Coronary artery (tissue), 2 donors: ENCODE data around the gene LRP10.

Source experiments
- DNase-seq: peaks from one replicate; pipeline ENCODE4 v3.0.0-alpha.2; 2017; ENCODE audit warnings: low spot score
- H3K27ac ChIP-seq, 2 donors: fragments of 200-600 bp; sonication (generic); one replicate each; pipeline ENCODE4 v1.5.1; 2016 to 2019
- H3K4me3 ChIP-seq: fragments of 200-600 bp; sonication (generic); 2 replicates; pipeline ENCODE4 v1.5.1; 2016; ENCODE audit warnings: mild to moderate bottlenecking, moderate library complexity
- TF ChIP-seq, protein P1 (sequence below): fragments of 200-600 bp; sonication (generic); IDR thresholded peaks from one replicate; pipeline ENCODE4 v1.5.1; 2019; ENCODE audit warnings: antibody characterized with exemption

Gene LRP10

DNA sequence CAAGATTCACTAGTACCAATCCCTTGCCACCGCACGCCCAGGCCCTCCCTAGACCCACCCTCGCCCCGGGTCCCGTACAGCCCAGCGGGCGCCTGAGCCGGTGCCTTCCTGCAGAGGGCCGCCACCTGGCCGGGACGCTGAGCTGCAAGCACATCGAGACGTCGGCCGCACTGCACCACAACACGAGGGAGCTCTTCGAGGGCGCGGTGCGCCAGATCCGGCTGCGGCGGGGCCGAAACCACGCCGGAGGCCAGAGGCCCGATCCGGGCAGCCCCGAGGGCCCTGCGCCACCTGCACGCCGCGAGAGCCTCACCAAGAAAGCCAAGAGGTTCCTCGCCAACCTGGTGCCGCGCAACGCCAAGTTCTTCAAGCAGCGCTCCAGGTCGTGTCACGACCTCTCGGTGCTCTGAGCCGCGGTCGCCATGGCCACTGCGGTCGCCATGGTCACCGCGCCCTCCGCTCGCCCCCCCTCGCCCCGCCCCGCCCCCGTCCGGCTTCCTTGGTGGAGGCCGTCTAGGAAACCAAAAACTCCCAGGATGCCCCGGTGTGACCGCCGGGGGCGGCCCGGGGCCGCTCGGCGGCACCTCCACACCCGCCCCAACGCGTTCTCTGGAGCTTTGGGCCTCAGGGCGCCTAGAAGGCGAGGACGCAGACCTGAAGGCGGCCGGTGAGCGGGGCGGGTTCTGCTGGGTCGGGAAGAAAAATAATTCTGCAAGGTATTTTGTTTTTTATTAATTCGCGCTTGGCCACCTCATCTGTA is 15.1 kb downstream of the LRP10 start:
- H3K27ac ChIP-seq, result peak overlapping the region; percentile 37 to 72
- TF ChIP-seq, protein P1, sequence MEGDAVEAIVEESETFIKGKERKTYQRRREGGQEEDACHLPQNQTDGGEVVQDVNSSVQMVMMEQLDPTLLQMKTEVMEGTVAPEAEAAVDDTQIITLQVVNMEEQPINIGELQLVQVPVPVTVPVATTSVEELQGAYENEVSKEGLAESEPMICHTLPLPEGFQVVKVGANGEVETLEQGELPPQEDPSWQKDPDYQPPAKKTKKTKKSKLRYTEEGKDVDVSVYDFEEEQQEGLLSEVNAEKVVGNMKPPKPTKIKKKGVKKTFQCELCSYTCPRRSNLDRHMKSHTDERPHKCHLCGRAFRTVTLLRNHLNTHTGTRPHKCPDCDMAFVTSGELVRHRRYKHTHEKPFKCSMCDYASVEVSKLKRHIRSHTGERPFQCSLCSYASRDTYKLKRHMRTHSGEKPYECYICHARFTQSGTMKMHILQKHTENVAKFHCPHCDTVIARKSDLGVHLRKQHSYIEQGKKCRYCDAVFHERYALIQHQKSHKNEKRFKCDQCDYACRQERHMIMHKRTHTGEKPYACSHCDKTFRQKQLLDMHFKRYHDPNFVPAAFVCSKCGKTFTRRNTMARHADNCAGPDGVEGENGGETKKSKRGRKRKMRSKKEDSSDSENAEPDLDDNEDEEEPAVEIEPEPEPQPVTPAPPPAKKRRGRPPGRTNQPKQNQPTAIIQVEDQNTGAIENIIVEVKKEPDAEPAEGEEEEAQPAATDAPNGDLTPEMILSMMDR, result no peak
- H3K4me3 ChIP-seq, result peak overlapping the region; percentile 75
- peak; percentile 89 for DNase-seq

DNA sequence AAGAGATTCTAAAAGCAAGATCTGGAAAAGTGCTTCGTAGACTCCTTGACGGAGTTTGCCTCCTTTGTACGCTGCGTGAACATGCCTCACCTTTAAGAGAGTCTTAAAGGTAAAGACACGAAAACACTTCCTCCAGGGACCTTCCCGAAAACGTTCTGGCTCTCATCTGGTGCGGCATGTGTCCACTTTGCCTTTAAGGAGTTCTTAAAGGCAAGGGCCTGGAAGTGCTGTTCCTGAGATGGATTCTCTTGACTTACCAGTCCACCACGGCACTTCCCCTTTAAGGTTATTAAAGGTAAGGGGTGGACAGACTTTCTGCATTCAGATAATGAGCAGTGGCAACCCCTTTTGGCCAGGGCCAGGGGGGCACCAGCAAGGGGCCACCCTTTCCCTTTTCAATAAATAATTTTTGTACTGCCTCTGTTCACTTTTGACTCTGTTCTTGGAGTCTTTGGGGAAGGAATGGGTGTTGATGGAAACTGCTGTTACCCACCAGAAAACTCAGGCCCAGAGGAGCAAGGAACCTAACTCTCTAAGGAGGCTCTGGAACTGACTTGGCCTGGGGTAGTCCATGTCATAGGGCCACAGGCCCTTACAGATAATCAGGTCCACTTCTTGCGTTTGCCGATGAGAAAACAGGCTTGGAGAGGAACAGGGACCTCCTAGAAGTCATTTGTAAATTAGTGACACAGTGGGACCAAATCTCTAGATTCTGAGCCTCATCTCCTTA is 15.9 kb downstream of the LRP10 start:
- TF ChIP-seq, protein P1, result no peak
- DNase-seq, result no peak
- H3K4me3 ChIP-seq, result peak overlapping the region; percentile 75
- peak overlapping the region; percentile 37 to 72 for H3K27ac ChIP-seq

DNA sequence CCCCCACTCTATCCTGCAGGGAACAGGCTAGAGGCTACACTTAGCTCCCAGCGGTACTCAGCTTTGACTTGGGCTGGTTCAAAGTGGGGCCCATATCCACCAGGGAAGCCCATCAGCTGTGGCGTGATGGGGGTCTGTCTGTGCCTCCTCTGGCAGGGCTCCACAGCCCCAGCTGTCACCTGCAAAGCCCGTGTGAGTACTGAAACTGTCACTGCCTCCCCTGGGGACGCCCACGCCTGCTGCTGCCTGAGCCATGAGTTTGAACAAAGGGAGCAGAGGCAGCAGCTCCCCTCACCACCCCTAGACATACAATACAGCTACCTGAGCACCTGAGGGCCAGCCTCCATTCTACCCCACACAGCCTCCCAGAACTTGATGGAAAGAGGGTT is 16.4 kb downstream of the LRP10 start:
- TF ChIP-seq, protein P1, result no peak
- peak overlapping the region; percentile 75 for H3K4me3 ChIP-seq
- no peak overlapping the region for H3K27ac ChIP-seq
- DNase-seq, result no peak

DNA sequence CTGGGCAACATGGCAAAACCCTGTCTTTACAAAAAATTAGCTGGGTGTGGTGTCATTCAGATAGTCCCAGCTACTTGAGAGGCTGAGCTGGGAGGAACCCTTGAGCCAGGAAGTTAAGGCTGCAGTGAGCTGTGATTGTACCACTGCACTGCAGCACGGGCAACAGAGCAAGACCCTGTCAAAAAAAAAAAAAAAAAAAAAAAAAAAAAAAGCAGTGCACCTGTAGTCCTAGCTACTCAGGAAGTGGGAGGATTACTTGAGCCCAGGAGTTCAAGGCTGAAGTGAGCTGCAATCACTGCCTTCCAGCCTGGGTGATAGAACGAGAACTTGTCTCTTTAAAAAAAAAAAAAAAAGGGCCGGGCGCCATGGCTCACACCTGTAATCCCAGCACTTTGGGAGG is 17.1 kb downstream of the LRP10 start:
- H3K4me3 ChIP-seq, result no peak overlapping the region
- TF ChIP-seq, protein P1, result no peak
- no peak for DNase-seq
- H3K27ac ChIP-seq, result no peak overlapping the region

DNA sequence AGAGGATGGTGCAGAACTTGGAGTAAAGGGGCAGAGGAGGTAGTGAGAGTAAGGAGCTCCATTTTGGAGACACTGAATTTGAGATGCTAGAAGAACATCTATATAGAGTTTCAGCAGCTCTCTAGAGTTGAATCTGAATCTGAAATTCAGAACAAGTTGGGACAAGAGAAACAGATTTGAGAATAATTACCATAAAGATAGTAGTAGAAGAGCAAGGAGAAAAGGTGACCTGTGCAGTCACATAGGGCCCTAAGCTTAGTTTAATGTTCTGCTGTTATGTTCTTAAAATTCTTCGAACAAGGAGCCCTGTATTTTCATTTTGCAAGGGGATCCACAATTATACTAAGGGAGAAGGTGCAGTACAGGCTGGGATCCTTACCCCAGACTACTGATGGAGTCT is 18.9 kb downstream of the LRP10 start:
- Histone ChIP-seq H3K4me3 (no peak overlapping the region), H3K27ac (no peak overlapping the region)
- TF ChIP-seq, protein P1, result no peak
- DNase-seq, result no peak

DNA sequence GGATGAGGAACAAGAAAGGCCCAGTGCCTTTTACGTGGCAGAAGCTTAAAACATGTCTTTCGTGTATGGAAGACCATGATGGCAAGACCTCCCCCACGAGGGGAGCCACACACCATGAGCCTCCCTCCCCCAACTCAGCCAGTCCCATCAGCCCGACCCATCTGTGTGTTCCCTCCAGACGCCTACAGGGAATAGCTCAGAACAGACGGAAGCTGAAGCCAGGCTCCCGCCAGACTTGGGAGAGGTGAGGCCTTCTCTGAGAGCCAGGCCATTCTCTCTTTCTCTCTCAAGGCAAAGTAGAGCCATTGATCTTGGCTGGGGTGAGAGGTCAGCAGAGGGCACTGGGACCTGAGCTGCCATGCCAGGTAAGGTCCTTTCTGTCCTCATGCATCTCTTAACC is 20.9 kb downstream of the LRP10 start:
- TF ChIP-seq, protein P1, result no peak
- DNase-seq, result no peak
- no peak overlapping the region for H3K27ac ChIP-seq

DNA sequence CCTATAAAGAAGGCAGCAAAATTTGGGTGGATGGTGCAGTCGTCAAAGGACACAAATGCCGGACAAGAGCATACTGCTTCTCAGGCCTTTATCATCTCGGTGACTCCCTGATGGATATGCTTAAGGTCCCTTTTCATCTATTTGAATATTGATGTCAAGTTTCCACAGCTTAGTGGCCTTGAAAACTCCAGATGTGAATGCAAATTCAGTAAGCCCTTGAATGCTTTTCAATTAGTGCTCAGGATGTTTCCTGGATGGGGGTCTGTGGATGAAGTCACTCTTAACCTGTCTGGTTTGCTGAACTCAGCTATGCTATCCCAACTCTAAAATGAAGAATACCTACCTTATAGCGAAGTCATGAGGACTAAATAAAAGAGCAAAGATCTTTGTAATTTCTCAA is 22.2 kb downstream of the LRP10 start:
- no peak overlapping the region for H3K27ac ChIP-seq
- TF ChIP-seq, protein P1, result no peak
- DNase-seq, result no peak
- H3K4me3 ChIP-seq, result no peak overlapping the region

More for the DNA sequence above, 20.9 kb downstream of the LRP10 start:
- H3K4me3 ChIP-seq, result no peak overlapping the region
